Gastroesophageal sphincter (tissue), 3 donors: ENCODE data around the gene TNRC6A.

Experiments used
- EP300 ChIP-seq: sonication (generic); formaldehyde crosslinking; IDR thresholded peaks from one replicate; pipeline ENCODE4 v1.6.1; 2017; ENCODE audit warnings: antibody characterized with exemption, mild to moderate bottlenecking
- POLR2AphosphoS5 ChIP-seq: sonication (generic); formaldehyde crosslinking; IDR thresholded peaks from one replicate; pipeline ENCODE4 v1.6.1; 2017; ENCODE audit warnings: antibody characterized with exemption
- TF ChIP-seq, protein P1 (sequence below), 4 experiments: fragments of 200-600 bp in 2 of 4; fragments of 450-650 bp in 2 of 4; sonication (generic) in 1 of 4; IDR thresholded peaks; one replicate each; pipeline ENCODE4 v1.5.1; 2017 to 2019; ENCODE audit warnings: antibody characterized with exemption in 4 of 4, mild to moderate bottlenecking in 2 of 4, moderate library complexity in 2 of 4

DNA sequence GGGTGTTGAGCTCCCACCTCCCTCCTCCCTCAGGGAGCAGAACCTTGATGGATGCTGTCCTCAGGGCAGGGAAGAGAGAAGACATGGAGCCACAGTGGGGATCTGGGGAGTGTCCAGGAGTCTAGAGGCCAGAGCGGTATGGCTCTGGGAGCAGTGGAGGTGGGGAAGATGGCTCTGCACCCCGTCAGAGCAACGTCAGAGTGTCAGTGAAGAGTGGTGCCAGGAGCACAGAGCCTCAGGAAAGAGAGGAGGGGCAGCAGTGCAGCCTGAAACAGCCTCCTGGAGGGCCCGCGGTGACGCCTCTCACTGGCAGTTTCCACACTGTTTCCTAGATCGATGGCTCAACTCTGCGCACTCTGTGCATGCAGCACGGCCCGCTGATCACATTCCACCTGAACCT, 93.1 kb downstream of the TNRC6A start:
- TF ChIP-seq POLR2AphosphoS5 (no peak), EP300 (no peak)
- TF ChIP-seq, protein P1, sequence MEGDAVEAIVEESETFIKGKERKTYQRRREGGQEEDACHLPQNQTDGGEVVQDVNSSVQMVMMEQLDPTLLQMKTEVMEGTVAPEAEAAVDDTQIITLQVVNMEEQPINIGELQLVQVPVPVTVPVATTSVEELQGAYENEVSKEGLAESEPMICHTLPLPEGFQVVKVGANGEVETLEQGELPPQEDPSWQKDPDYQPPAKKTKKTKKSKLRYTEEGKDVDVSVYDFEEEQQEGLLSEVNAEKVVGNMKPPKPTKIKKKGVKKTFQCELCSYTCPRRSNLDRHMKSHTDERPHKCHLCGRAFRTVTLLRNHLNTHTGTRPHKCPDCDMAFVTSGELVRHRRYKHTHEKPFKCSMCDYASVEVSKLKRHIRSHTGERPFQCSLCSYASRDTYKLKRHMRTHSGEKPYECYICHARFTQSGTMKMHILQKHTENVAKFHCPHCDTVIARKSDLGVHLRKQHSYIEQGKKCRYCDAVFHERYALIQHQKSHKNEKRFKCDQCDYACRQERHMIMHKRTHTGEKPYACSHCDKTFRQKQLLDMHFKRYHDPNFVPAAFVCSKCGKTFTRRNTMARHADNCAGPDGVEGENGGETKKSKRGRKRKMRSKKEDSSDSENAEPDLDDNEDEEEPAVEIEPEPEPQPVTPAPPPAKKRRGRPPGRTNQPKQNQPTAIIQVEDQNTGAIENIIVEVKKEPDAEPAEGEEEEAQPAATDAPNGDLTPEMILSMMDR (IDR thresholded peaks at IDR 0.05) = no peak
